Stomach (tissue), 4 donors: ENCODE data around the gene ALPP.
"Not testable (repeated sequence)": the region's sequence is repeated elsewhere in the genome, so short reads cannot be mapped to it uniquely, and the experiment has no call there.

Source experiments
- EP300 ChIP-seq: sonication (generic); formaldehyde crosslinking; IDR thresholded peaks from one replicate; pipeline ENCODE4 v1.6.1; 2017; ENCODE audit warnings: antibody characterized with exemption
- POLR2A ChIP-seq, 4 donors: fragments of 450-650 bp; IDR thresholded peaks; one replicate each; pipeline ENCODE4 v1.6.1; 2016; ENCODE audit warnings: antibody characterized with exemption in 4 of 4, control low read depth in 2 of 4, mild to moderate bottlenecking in 1 of 4, moderate library complexity in 1 of 4
- POLR2AphosphoS5 ChIP-seq, 3 donors: sonication (generic); formaldehyde crosslinking; IDR thresholded peaks; one replicate each; pipeline ENCODE4 v1.6.1; 2016; ENCODE audit warnings: antibody characterized with exemption in 3 of 3
- TF ChIP-seq, protein P1 (sequence below), 7 experiments: fragments of 450-650 bp in 4 of 7; fragments of 200-600 bp in 3 of 7; sonication (generic) in 3 of 7; IDR thresholded peaks; one replicate each; pipeline ENCODE4 v1.5.1; 2016 to 2019; ENCODE audit warnings: antibody characterized with exemption in 7 of 7, control low read depth in 2 of 7, mild to moderate bottlenecking in 1 of 7

DNA sequence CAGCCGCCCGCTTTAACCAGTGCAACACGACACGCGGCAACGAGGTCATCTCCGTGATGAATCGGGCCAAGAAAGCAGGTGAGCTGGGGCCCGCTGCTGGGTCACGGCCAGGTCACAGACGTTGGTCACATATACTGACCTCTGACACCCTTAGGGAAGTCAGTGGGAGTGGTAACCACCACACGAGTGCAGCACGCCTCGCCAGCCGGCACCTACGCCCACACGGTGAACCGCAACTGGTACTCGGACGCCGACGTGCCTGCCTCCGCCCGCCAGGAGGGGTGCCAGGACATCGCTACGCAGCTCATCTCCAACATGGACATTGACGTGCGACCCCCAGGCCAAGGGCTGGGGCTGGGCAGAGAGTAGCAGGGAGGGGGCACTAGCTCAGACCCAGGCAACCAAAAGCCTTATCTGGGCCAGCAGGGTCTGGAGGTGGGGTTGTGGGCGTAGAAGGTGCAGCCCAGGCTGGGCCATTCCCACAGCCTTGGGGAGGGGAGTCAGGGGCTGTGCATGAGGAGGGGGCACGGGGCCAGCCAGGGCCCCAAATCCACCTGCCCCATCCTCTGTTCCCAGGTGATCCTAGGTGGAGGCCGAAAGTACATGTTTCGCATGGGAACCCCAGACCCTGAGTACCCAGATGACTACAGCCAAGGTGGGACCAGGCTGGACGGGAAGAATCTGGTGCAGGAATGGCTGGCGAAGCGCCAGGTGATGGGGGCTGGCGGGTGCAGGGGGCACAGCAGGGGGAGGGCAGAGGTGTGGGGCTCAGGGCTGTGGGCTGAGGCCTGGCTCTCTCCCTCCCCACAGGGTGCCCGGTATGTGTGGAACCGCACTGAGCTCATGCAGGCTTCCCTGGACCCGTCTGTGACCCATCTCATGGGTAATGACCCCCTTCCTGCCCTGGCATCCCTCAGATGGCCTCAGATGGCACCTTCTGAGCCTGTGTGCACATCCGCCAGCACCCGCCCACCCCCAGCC, 1.3 kb downstream of the ALPP start:
- TF ChIP-seq, protein P1, sequence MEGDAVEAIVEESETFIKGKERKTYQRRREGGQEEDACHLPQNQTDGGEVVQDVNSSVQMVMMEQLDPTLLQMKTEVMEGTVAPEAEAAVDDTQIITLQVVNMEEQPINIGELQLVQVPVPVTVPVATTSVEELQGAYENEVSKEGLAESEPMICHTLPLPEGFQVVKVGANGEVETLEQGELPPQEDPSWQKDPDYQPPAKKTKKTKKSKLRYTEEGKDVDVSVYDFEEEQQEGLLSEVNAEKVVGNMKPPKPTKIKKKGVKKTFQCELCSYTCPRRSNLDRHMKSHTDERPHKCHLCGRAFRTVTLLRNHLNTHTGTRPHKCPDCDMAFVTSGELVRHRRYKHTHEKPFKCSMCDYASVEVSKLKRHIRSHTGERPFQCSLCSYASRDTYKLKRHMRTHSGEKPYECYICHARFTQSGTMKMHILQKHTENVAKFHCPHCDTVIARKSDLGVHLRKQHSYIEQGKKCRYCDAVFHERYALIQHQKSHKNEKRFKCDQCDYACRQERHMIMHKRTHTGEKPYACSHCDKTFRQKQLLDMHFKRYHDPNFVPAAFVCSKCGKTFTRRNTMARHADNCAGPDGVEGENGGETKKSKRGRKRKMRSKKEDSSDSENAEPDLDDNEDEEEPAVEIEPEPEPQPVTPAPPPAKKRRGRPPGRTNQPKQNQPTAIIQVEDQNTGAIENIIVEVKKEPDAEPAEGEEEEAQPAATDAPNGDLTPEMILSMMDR (IDR thresholded peaks at IDR 0.05), result not testable (repeated sequence)
- TF ChIP-seq POLR2AphosphoS5 (IDR thresholded peaks at IDR 0.05); POLR2A (IDR thresholded peaks at IDR 0.05); EP300: not testable (repeated sequence)
